GM12875 (cell line): Measurements from ENCODE around the gene XXYLT1.

ENCODE experiments used
- H3K4me3 ChIP-seq: one replicate; pipeline ENCODE4 v1.5.1; 2011; ENCODE audit warnings: low read depth, low read length, control low read depth
- TF ChIP-seq, protein P1 (sequence below): IDR thresholded peaks from 2 replicates; pipeline ENCODE4 v1.5.1; 2011; ENCODE audit warnings: low read depth, mild to moderate bottlenecking, control low read depth, inconsistent platforms, low read length, moderate library complexity, borderline replicate concordance; ENCODE audit not compliant: insufficient read depth

XXYLT1 gene

DNA sequence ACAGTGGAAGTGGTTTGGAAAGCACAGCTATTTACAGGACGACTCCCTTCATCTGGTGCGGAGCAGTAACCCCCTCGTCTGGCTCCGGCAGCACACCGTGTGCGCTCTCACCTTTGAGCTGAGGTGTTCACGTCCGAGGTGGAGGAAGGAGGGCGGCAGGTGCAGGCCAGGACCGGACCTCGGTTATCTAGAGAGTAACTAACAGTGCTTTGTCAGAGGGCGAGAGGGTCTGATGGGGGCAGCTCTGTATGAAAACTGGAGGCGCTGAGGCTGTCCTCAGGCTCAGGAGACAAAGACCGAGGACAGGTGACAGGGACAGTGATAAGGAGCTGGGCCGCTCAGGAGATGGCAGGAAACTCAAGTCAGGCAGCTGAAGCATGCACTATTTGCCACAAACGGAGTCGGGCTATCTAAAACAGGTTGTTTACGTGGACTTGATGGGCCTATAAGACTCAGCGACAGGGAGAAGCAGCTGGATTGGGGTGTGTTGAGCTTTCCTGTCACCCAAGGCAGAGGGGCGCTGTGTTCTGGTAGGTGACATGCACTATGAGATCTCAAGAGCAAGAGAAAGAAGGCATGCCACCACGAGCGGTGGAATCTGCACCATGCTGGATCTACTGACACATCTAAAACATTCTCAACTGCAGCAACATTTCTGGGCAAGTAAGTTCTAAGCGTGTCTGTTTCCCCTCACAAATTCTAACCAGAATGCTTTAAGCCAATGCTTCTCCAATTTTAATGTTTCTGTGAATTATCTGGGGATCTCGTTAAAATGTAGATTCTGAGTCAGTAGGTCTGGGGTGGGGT is 155.2 kb downstream of the XXYLT1 start:
- no peak overlapping the region for H3K4me3 ChIP-seq
- TF ChIP-seq, protein P1, sequence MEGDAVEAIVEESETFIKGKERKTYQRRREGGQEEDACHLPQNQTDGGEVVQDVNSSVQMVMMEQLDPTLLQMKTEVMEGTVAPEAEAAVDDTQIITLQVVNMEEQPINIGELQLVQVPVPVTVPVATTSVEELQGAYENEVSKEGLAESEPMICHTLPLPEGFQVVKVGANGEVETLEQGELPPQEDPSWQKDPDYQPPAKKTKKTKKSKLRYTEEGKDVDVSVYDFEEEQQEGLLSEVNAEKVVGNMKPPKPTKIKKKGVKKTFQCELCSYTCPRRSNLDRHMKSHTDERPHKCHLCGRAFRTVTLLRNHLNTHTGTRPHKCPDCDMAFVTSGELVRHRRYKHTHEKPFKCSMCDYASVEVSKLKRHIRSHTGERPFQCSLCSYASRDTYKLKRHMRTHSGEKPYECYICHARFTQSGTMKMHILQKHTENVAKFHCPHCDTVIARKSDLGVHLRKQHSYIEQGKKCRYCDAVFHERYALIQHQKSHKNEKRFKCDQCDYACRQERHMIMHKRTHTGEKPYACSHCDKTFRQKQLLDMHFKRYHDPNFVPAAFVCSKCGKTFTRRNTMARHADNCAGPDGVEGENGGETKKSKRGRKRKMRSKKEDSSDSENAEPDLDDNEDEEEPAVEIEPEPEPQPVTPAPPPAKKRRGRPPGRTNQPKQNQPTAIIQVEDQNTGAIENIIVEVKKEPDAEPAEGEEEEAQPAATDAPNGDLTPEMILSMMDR, result no peak

DNA sequence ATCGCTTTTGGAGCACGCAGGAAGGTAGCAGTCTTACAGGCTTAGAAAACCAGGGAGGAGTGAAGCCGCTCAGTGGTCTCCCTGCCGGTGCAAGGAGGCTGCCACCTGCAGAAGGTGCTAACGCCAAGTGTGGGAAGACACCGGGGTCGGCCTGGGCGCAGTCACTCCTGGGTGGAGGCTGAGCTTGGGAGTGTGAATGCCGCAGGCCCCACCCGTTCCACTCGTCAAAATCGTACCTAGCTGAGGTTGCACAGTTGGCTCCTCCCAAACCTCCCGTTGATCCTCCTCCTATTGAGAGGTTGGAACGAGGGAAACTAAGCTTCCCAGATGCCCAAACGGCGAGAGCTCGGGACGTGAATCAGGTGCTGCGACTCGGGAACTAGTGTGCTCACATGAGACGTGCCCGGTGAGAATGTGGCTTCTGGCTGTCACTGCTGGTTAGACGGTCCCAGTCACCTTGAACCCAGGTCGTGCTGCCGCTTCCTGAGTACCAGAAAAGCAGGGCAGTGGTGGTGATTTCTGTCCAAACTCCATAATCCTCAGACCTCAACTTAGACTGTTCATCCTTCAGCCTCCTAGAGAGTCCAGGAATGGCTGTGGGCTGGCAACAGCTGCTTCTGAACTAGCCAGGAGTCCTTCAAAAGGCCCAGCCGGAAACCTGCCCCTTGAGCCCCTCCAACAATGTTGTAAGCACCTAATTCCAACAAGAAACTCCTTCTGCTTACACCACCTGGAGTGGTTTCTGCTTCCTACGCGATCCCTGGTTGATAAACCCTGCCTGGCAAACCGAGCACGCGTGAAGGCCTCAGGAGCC is 156.0 kb downstream of the XXYLT1 start:
- TF ChIP-seq, protein P1, result no peak
- no peak overlapping the region for H3K4me3 ChIP-seq

DNA sequence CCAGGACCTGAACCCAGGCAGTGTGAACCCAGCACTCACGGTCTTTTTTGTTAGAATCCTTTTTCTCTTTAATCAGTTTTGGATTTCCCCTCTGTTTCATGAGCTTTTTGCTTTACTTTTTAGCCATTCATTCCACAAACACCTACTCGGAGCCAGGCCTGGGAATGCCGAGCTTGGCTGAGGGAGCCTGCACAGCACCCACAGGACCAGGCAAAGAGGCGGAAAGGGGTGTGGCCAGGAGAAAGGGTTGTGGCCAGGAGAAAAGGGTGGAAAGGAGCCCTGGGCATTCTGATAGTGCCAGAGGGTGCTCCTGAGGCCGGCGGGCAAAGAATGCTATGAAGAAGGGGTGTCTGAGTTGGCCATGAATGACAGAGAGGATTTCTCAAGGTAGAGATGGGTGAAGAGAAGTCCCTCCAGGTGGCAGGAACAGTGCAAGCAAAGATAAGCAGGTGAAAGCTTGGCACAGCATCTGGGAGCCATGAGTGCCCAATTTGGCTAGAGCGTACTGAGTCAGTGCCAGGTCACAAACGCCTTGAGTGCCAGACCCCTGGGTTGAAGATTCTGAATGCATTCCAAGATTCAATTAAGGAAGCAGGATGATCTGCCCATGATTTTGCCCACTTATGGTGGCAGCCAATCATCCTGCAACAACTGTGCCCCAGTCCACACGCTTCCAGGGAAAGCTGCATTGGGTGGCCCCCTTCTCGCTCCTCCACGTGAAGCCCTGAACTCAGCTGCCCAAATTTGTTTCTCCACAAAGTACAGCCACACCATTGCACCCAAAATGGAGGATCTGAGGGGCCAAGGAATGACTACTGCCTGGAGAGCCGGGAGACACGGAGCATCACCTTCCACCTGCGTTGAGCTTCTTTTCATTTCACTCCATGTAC is 157.2 kb downstream of the XXYLT1 start:
- TF ChIP-seq, protein P1, result no peak
- H3K4me3 ChIP-seq, result no peak overlapping the region

DNA sequence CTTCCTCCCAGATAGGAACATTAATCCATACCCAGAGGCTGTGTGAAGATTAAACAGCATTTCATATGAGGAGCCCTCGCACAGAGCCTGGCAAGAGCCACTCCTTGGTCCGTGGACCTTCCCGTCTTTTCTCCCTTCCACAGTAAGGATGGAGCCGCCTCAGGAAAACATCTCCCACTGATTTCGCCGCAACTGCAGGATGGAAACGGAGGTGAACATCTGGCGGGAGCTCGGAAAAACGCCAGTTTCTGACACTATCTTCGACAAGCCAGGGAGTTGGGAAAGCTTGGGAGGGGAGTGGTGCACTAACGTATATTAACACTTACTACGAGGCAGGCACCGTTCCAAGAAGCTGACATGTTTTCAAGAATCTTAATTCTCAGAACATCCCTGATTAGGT is 157.9 kb downstream of the XXYLT1 start:
- H3K4me3 ChIP-seq, result no peak overlapping the region
- TF ChIP-seq, protein P1, result no peak

DNA sequence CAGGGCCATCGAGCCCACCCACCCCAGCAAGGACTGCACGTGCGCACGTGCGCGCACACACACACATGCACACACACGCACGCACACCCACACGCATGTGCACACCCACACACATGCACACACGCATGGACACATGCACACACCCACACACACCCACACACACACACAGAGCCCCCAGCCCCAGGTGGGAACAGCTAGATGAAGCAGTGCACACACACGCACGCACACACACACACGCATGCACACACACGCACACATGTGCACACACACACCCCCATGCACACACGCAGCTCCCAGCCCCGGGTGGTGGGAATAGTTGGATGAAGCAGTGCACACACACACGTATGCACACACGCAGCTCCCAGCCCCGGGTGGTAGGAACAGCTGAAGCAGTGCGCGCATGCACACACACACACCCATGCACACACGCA is 158.6 kb downstream of the XXYLT1 start:
- H3K4me3 ChIP-seq, result no peak overlapping the region
- TF ChIP-seq, protein P1, result no peak

DNA sequence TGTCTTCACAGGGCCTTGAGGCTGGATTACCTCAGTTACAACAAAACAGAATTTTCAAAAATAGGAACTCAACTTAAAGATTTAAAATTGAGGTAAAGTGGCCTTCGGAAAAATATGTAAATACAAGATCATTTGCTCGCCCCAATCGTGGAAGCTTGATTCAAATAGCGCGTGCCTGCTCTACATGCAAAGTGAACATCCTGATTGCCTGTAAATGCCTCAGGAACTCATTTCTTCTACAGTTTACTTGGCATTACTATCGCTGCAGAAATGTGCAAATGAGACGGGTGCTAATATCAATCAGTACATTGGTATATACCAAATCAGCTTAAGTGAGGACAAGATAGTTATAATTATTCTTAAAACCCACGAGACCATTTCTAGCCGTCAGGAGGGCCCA is 159.2 kb downstream of the XXYLT1 start:
- TF ChIP-seq, protein P1, result no peak

More for the DNA sequence above, 159.2 kb downstream of the XXYLT1 start:
- no peak overlapping the region for H3K4me3 ChIP-seq
